Activated CD4-positive, alpha-beta memory T cell treated with anti-CD3 and anti-CD28 coated beads, Interleukin-2, amount 10 ng/mL, durations not matched to agents 7 days and 5 days (primary cell): Measurements from ENCODE around the gene CHRNA9. TPM values are rescaled to one million over a fixed set of nuclear protein-coding genes. Genes with fewer than 3 reads are reported as not detected.
A peak's percentile ranks its signal among the peaks of the same experiment; 100 is the strongest.

Experiments
- CTCF ChIA-PET: fragments of 350-600 bp; sonication (Branson Sonifier 250); formaldehyde crosslinking; loops from one replicate; lab custom pipeline; 2021; ENCODE audit warnings: antibody characterized with exemption, inconsistent platforms; lab: Charles Lee
- POLR2A ChIA-PET: fragments of 350-600 bp; sonication (Branson Sonifier 250); formaldehyde crosslinking; loops from one replicate; lab custom pipeline; 2021; ENCODE audit warnings: antibody characterized with exemption; lab: Charles Lee
- DNase-seq: peaks from one replicate; pipeline ENCODE4 v3.0.0-alpha.2; 2020
- H3K27ac Mint-ChIP-seq: one replicate; pipeline ENCODE4 v1.8.0; 2021; ENCODE audit warnings: mild to moderate bottlenecking, mixed read lengths
- H3K27me3 Mint-ChIP-seq: one replicate; pipeline ENCODE4 v1.8.0; 2021; ENCODE audit warnings: mixed read lengths
- H3K36me3 Mint-ChIP-seq: one replicate; pipeline ENCODE4 v1.8.0; 2021; ENCODE audit warnings: low read depth, mixed read lengths
- H3K4me1 Mint-ChIP-seq: one replicate; pipeline ENCODE4 v1.8.0; 2021; ENCODE audit warnings: mixed read lengths
- H3K4me3 Mint-ChIP-seq: one replicate; pipeline ENCODE4 v1.8.0; 2021; ENCODE audit warnings: mild to moderate bottlenecking, mixed read lengths
- H3K9me3 Mint-ChIP-seq: one replicate; pipeline ENCODE4 v1.8.0; 2021; ENCODE audit warnings: mixed read lengths
- total RNA-seq, 2 experiments: library from RNA; stranded (reverse); gene quantifications; one replicate each; pipeline ENCODE4 v1.2.3, GENCODE V29; 2021

CHRNA9 gene
- total RNA-seq, 2 experiments from 2014 or later: not detected

GRCh38 chr4:40311811-40312346, 23.3 kb upstream of the CHRNA9 start:
- Mint-ChIP-seq H3K4me3 (no peak overlapping the region), H3K27me3 (peaks cover 8% of the 10 kb centered on the region), H3K27ac (no peak overlapping the region), H3K9me3 (no peaks in the 10 kb centered on the region), H3K36me3 (no peaks in the 10 kb centered on the region), H3K4me1 (peaks cover 60% of the 10 kb centered on the region)
- ChIA-PET CTCF (interaction anchor here (0.9 to 9.1 kb wide), 9 partner anchors 10 to 407 kb away, joined by 3 to 97 read pairs (median 4); no protein-coding TSS in a partner anchor), POLR2A (interaction anchor here (0.7 to 10.6 kb wide), 5 partner anchors 11 to 117 kb away, joined by 3 to 143 read pairs (median 7); partner anchors contain the start of gene RHOH)
- no peak for DNase-seq

- ChIA-PET POLR2A (interaction anchor here (10.6 kb wide), 1 partner anchor 109 kb away, joined by 104 read pairs; no protein-coding TSS in a partner anchor), CTCF (no interaction called here)
- Mint-ChIP-seq H3K27me3 (peaks cover 8% of the 10 kb centered on the region), H3K4me1 (peaks cover 39% of the 10 kb centered on the region), H3K27ac (no peak overlapping the region), H3K36me3 (no peaks in the 10 kb centered on the region), H3K9me3 (no peaks in the 10 kb centered on the region), H3K4me3 (no peak overlapping the region)
- no peak for DNase-seq
These were observed 20.2 kb upstream of the CHRNA9 start for GRCh38 chr4:40314951-40315350.

- H3K36me3 Mint-ChIP-seq: no peaks in the 10 kb centered on the region
- ChIA-PET CTCF (interaction anchor here (0.7 to 3.0 kb wide), 40 partner anchors 9 to 527 kb away, joined by 3 to 63 read pairs (median 5); partner anchors contain the start of gene N4BP2), POLR2A (interaction anchor here (0.7 to 2.4 kb wide), 17 partner anchors 9 to 260 kb away, joined by 3 to 22 read pairs (median 10); partner anchors contain the start of gene N4BP2)
- peak; percentile 44 for DNase-seq
- peak overlapping the region; percentile 81 for H3K27ac Mint-ChIP-seq
- no peaks in the 10 kb centered on the region for H3K9me3 Mint-ChIP-seq
- peaks cover 8% of the 10 kb centered on the region for H3K27me3 Mint-ChIP-seq
- H3K4me3 Mint-ChIP-seq: peak overlapping the region; percentile 65
- H3K4me1 Mint-ChIP-seq: peaks cover 38% of the 10 kb centered on the region
These were observed 18.8 kb upstream of the CHRNA9 start for GRCh38 chr4:40316333-40316781.

GRCh38 chr4:40316782-40317635, 18.1 kb upstream of the CHRNA9 start:
- no peaks in the 10 kb centered on the region for H3K9me3 Mint-ChIP-seq
- H3K27ac Mint-ChIP-seq: peak overlapping the region; percentile 81
- POLR2A ChIA-PET: interaction anchor here (0.6 to 2.4 kb wide), 18 partner anchors 8 to 261 kb away, joined by 3 to 22 read pairs (median 8); partner anchors contain the start of gene N4BP2
- peaks cover 8% of the 10 kb centered on the region for H3K27me3 Mint-ChIP-seq
- H3K4me1 Mint-ChIP-seq: peaks cover 35% of the 10 kb centered on the region
- H3K36me3 Mint-ChIP-seq: no peaks in the 10 kb centered on the region
- H3K4me3 Mint-ChIP-seq: peak overlapping the region; percentile 65
- DNase-seq: peak; percentile 72
- CTCF ChIA-PET: interaction anchor here (0.7 to 3.0 kb wide), 52 partner anchors 9 to 526 kb away, joined by 3 to 63 read pairs (median 5); partner anchors contain the start of gene N4BP2

GRCh38 chr4:40317916-40318658, 17.0 kb upstream of the CHRNA9 start:
- H3K27ac Mint-ChIP-seq: no peak overlapping the region
- no peak overlapping the region for H3K4me3 Mint-ChIP-seq
- H3K27me3 Mint-ChIP-seq: peaks cover 6% of the 10 kb centered on the region
- no peak for DNase-seq
- H3K36me3 Mint-ChIP-seq: no peaks in the 10 kb centered on the region
- CTCF ChIA-PET: interaction anchor here (0.7 to 3.0 kb wide), 40 partner anchors 8 to 1499 kb away, joined by 3 to 63 read pairs (median 5); partner anchors contain the start of gene N4BP2
- H3K4me1 Mint-ChIP-seq: peaks cover 30% of the 10 kb centered on the region
- POLR2A ChIA-PET: interaction anchor here (0.8 to 2.4 kb wide), 12 partner anchors 7 to 262 kb away, joined by 3 to 22 read pairs (median 12); partner anchors contain the start of gene N4BP2
- no peaks in the 10 kb centered on the region for H3K9me3 Mint-ChIP-seq

GRCh38 chr4:40321574-40322275, 13.4 kb upstream of the CHRNA9 start:
- DNase-seq: no peak
- Mint-ChIP-seq H3K4me3 (no peak overlapping the region), H3K27ac (no peak overlapping the region), H3K36me3 (no peaks in the 10 kb centered on the region), H3K9me3 (no peaks in the 10 kb centered on the region), H3K27me3 (no peaks in the 10 kb centered on the region), H3K4me1 (peaks cover 28% of the 10 kb centered on the region)
- POLR2A ChIA-PET: interaction anchor here (0.5 to 2.6 kb wide), 4 partner anchors 93 to 265 kb away, joined by 3 to 8 read pairs (median 4); partner anchors contain the start of gene N4BP2
- CTCF ChIA-PET: interaction anchor here (1.3 to 2.9 kb wide), 4 partner anchors 10 to 519 kb away, joined by 3 to 13 read pairs (median 5); no protein-coding TSS in a partner anchor

- Mint-ChIP-seq H3K27me3 (no peaks in the 10 kb centered on the region), H3K36me3 (no peaks in the 10 kb centered on the region), H3K4me3 (no peak overlapping the region), H3K4me1 (peaks cover 20% of the 10 kb centered on the region), H3K27ac (no peak overlapping the region), H3K9me3 (no peaks in the 10 kb centered on the region)
- no peak for DNase-seq
- POLR2A ChIA-PET: no interaction called here
- CTCF ChIA-PET: interaction anchor here (1.5 to 2.9 kb wide), 2 partner anchors 11 to 13 kb away, joined by 6 to 13 read pairs; no protein-coding TSS in a partner anchor
These were observed 12.3 kb upstream of the CHRNA9 start for GRCh38 chr4:40322811-40323210.

- Mint-ChIP-seq H3K9me3 (no peaks in the 10 kb centered on the region), H3K4me1 (peaks cover 18% of the 10 kb centered on the region), H3K4me3 (no peak overlapping the region), H3K36me3 (no peaks in the 10 kb centered on the region), H3K27me3 (peaks cover 1% of the 10 kb centered on the region), H3K27ac (no peak overlapping the region)
- POLR2A ChIA-PET: interaction anchor here (2.3 kb wide), 1 partner anchor 124 kb away, joined by 9 read pairs; no protein-coding TSS in a partner anchor
- CTCF ChIA-PET: interaction anchor here (0.6 to 2.6 kb wide), 4 partner anchors 14 to 520 kb away, joined by 3 to 20 read pairs (median 5); no protein-coding TSS in a partner anchor
- DNase-seq: no peak
These were observed 11.3 kb upstream of the CHRNA9 start for GRCh38 chr4:40323866-40324265.

GRCh38 chr4:40325406-40326019, 9.6 kb upstream of the CHRNA9 start:
- Mint-ChIP-seq H3K27me3 (peaks cover 2% of the 10 kb centered on the region), H3K27ac (no peak overlapping the region), H3K36me3 (no peaks in the 10 kb centered on the region), H3K9me3 (no peaks in the 10 kb centered on the region), H3K4me1 (peaks cover 18% of the 10 kb centered on the region), H3K4me3 (no peak overlapping the region)
- peak; percentile 69 for DNase-seq
- ChIA-PET CTCF (interaction anchor here (0.5 to 3.4 kb wide), 55 partner anchors 8 to 1048 kb away, joined by 3 to 63 read pairs (median 4); partner anchors contain the start of genes CHRNA9, N4BP2 and PDS5A), POLR2A (interaction anchor here (0.6 to 2.3 kb wide), 11 partner anchors 8 to 430 kb away, joined by 3 to 9 read pairs (median 3); partner anchors contain the start of gene N4BP2)

- CTCF ChIA-PET: interaction anchor here (2.6 to 3.4 kb wide), 3 partner anchors 8 to 271 kb away, joined by 18 to 63 read pairs (median 25); partner anchors contain the start of genes CHRNA9 and N4BP2
- Mint-ChIP-seq H3K27ac (no peak overlapping the region), H3K4me1 (peaks cover 12% of the 10 kb centered on the region), H3K4me3 (no peak overlapping the region), H3K27me3 (peaks cover 2% of the 10 kb centered on the region), H3K9me3 (no peaks in the 10 kb centered on the region), H3K36me3 (no peaks in the 10 kb centered on the region)
- POLR2A ChIA-PET: no interaction called here
- DNase-seq: no peak
These were observed 7.8 kb upstream of the CHRNA9 start for GRCh38 chr4:40327340-40327739.

- H3K9me3 Mint-ChIP-seq: no peaks in the 10 kb centered on the region
- H3K27ac Mint-ChIP-seq: no peak overlapping the region
- peaks cover 2% of the 10 kb centered on the region for H3K27me3 Mint-ChIP-seq
- POLR2A ChIA-PET: no interaction called here
- CTCF ChIA-PET: interaction anchor here (0.9 kb wide), 1 partner anchor 19 kb away, joined by 3 read pairs; no protein-coding TSS in a partner anchor
- H3K4me1 Mint-ChIP-seq: peaks cover 12% of the 10 kb centered on the region
- DNase-seq: no peak
- H3K4me3 Mint-ChIP-seq: no peak overlapping the region
- H3K36me3 Mint-ChIP-seq: no peaks in the 10 kb centered on the region
These were observed 6.8 kb upstream of the CHRNA9 start for GRCh38 chr4:40328383-40328782.
